Natural killer cell (primary cell): ENCODE data around the gene PRDM1. TPM values are rescaled to one million over a fixed set of nuclear protein-coding genes. Genes with fewer than 3 reads are reported as not detected.

Source experiments
- ATAC-seq, 3 donors: fragments of 150-1000 bp in 2 of 3; fragments of 200-7000 bp in 1 of 3; cut with Tn5 transposase; 1 replicate in 1 of 3; 2 replicates in 2 of 3; pipeline ENCODE4 v1.10.0; 2021; ENCODE audit warnings: mild to moderate bottlenecking in 2 of 3, moderate library complexity in 2 of 3
- DNase-seq, 2 donors: peaks; one replicate each; pipeline versions ENCODE4 v3.0.0 to v3.0.0-alpha.2; 2013 to 2021; ENCODE audit warnings: mixed read lengths in 1 of 2
- H3K27ac ChIP-seq: one replicate; pipeline ENCODE4 v1.5.1; 2013; ENCODE audit warnings: mild to moderate bottlenecking, low read length
- H3K27me3 ChIP-seq: one replicate; pipeline ENCODE4 v1.6.1; 2013; ENCODE audit warnings: low read length; ENCODE audit not compliant: control insufficient read depth, insufficient read depth
- H3K36me3 ChIP-seq: one replicate; pipeline ENCODE4 v1.6.1; 2013; ENCODE audit warnings: low read length; ENCODE audit not compliant: control insufficient read depth, insufficient read depth
- H3K4me1 ChIP-seq: one replicate; pipeline ENCODE4 v1.6.1; 2013; ENCODE audit warnings: low read length; ENCODE audit not compliant: control insufficient read depth, insufficient read depth
- H3K4me3 ChIP-seq: one replicate; pipeline ENCODE4 v1.5.1; 2013; ENCODE audit warnings: low read length
- H3K9me3 ChIP-seq: one replicate; pipeline ENCODE4 v1.6.1; 2013; ENCODE audit warnings: low read length; ENCODE audit not compliant: control insufficient read depth, insufficient read depth
- H3K27ac Mint-ChIP-seq, 2 donors: one replicate each; pipeline ENCODE4 v1.8.0; 2022; ENCODE audit warnings: mild to moderate bottlenecking in 2 of 2, mixed read lengths in 2 of 2, moderate library complexity in 1 of 2
- H3K27me3 Mint-ChIP-seq, 2 donors: one replicate each; pipeline ENCODE4 v1.8.0; 2022; ENCODE audit warnings: low read depth in 2 of 2, mixed read lengths in 2 of 2
- H3K36me3 Mint-ChIP-seq: one replicate; pipeline ENCODE4 v1.8.0; 2022; ENCODE audit warnings: mixed read lengths
- H3K4me1 Mint-ChIP-seq, 2 donors: one replicate each; pipeline ENCODE4 v1.8.0; 2022; ENCODE audit warnings: mixed read lengths in 2 of 2
- H3K4me3 Mint-ChIP-seq: one replicate; pipeline ENCODE4 v1.8.0; 2022; ENCODE audit warnings: mild to moderate bottlenecking, moderate library complexity, mixed read lengths
- H3K9me3 Mint-ChIP-seq, 2 donors: one replicate each; pipeline ENCODE4 v1.8.0; 2022; ENCODE audit warnings: mixed read lengths in 2 of 2
- CTCF ChIP-seq: fragments of 200-600 bp; IDR thresholded peaks from one replicate; pipeline ENCODE4 v1.8.0; 2022; ENCODE audit warnings: antibody characterized with exemption
- WGBS: methylation state at CpG from one replicate; pipeline ENCODE4 v1.1.7; 2013; ENCODE audit warnings: missing lambda C conversion rate; ENCODE audit not compliant: insufficient coverage; 5-methylcytosine and 5-hydroxymethylcytosine counted together
- intact Hi-C: fragments of 100-400 bp; cut with micrococcal nuclease; formaldehyde crosslinking; loops from one replicate; pipeline ENCODE4 v1.14.2; 2022
- total RNA-seq, 4 donors: library from RNA; stranded (reverse); fragments of 120-200 nt in 1 of 4; gene quantifications; one replicate each; pipeline versions ENCODE4 v1.2.3 to v1.2.4, GENCODE V29; 2013 to 2022

The PRDM1 gene
- total RNA-seq, 3 donors from 2014 or later (not counting 1 experiment from before 2014, with no cell fraction given), result 165 to 180 (median 177) TPM

GRCh38 chr6:106113256-106113959, 27.3 kb downstream of the PRDM1 start:
- Mint-ChIP-seq H3K9me3 (no peaks in the 10 kb centered on the region), H3K27ac (peak overlapping the region in 1 of 2 donors; percentile 57), H3K36me3 (peaks cover 3% of the 10 kb centered on the region), H3K4me1 (peaks cover 80 to 90% of the 10 kb centered on the region in 2 donors), H3K27me3 (no peaks in the 10 kb centered on the region), H3K4me3 (peak overlapping the region; percentile 17)
- TF ChIP-seq CTCF, result no peak
- intact Hi-C loops, result no loop called here
- DNase-seq, result no peak
- no peak overlapping the region for H3K4me3 ChIP-seq
- no peak overlapping the region for H3K27ac ChIP-seq
- no peaks in the 10 kb centered on the region for H3K9me3 ChIP-seq
- no peak for ATAC-seq
- 73% methylated on average over 10 of the region's 10 CpGs for WGBS
- H3K36me3 ChIP-seq, result peaks cover 11% of the 10 kb centered on the region
- peaks cover 63% of the 10 kb centered on the region for H3K4me1 ChIP-seq
- H3K27me3 ChIP-seq, result no peaks in the 10 kb centered on the region

GRCh38 chr6:106114492-106114891, 28.4 kb downstream of the PRDM1 start:
- Mint-ChIP-seq H3K36me3 (no peaks in the 10 kb centered on the region), H3K4me1 (peaks cover 79 to 88% of the 10 kb centered on the region in 2 donors), H3K27me3 (no peaks in the 10 kb centered on the region), H3K4me3 (peak overlapping the region; percentile 31), H3K9me3 (no peaks in the 10 kb centered on the region), H3K27ac (peak overlapping the region; percentile 41 to 57)
- H3K27ac ChIP-seq, result peak overlapping the region; percentile 47
- TF ChIP-seq CTCF, result no peak
- DNase-seq (peak in 1 of 2 donors; percentile 66), ATAC-seq (peak in 1 of 3 donors; percentile 60)
- H3K4me1 ChIP-seq, result peaks cover 71% of the 10 kb centered on the region
- no peak overlapping the region for H3K4me3 ChIP-seq
- H3K36me3 ChIP-seq, result peaks cover 3% of the 10 kb centered on the region
- no peaks in the 10 kb centered on the region for H3K27me3 ChIP-seq
- WGBS, result 44% methylated on average over 9 of the region's 9 CpGs
- H3K9me3 ChIP-seq, result no peaks in the 10 kb centered on the region
- intact Hi-C loops, result no loop called here

GRCh38 chr6:106115286-106115685, 29.1 kb downstream of the PRDM1 start:
- Mint-ChIP-seq H3K36me3 (no peaks in the 10 kb centered on the region), H3K27me3 (no peaks in the 10 kb centered on the region), H3K27ac (peak overlapping the region in 1 of 2 donors; percentile 41), H3K4me3 (no peak overlapping the region), H3K9me3 (no peaks in the 10 kb centered on the region), H3K4me1 (peaks cover 78 to 89% of the 10 kb centered on the region in 2 donors)
- 70% methylated on average over 5 of the region's 5 CpGs for WGBS
- TF ChIP-seq CTCF, result no peak
- ATAC-seq (no peak), DNase-seq (no peak)
- Histone ChIP-seq H3K4me3 (no peak overlapping the region), H3K27me3 (no peaks in the 10 kb centered on the region), H3K27ac (no peak overlapping the region), H3K9me3 (no peaks in the 10 kb centered on the region), H3K36me3 (no peaks in the 10 kb centered on the region), H3K4me1 (peaks cover 68% of the 10 kb centered on the region)
- intact Hi-C loops, result no loop called here
